SU-DHL-6 (cell line): ENCODE measurements around the gene TMEM271.

Experiments used
- H2AFZ ChIP-seq: fragments of 200-600 bp; sonication (generic); 2 replicates; pipeline ENCODE4 v1.6.1; 2014; ENCODE audit warnings: low read depth, mild to moderate bottlenecking, moderate library complexity, mixed read lengths, antibody characterized with exemption, low read length; ENCODE audit not compliant: severe bottlenecking
- H3F3A ChIP-seq: fragments of 200-600 bp; shearing (Covaris generic); 2 replicates; pipeline ENCODE4 v1.6.0; 2016; ENCODE audit warnings: antibody characterized with exemption, mild to moderate bottlenecking; ENCODE audit not compliant: insufficient read depth
- H3K27ac ChIP-seq: fragments of 200-600 bp; sonication (generic); 2 replicates; pipeline ENCODE4 v1.5.1; 2016; ENCODE audit warnings: low read depth, mild to moderate bottlenecking, low read length, moderate library complexity, mixed read lengths
- H3K27me3 ChIP-seq: fragments of 200-600 bp; sonication (generic), shearing (Covaris generic); 2 replicates; pipeline ENCODE4 v1.6.0; 2014; ENCODE audit warnings: mild to moderate bottlenecking, low read length
- H3K36me3 ChIP-seq: fragments of 200-600 bp; sonication (generic); 2 replicates; pipeline ENCODE4 v1.6.1; 2014; ENCODE audit warnings: mild to moderate bottlenecking, low read length, mixed read lengths
- H3K4me2 ChIP-seq: fragments of 300-600, 200-600 bp; shearing (Covaris generic), sonication (generic); 2 replicates; pipeline ENCODE4 v1.6.0; 2014; ENCODE audit warnings: low read length, low read depth, mild to moderate bottlenecking; ENCODE audit not compliant: poor library complexity, severe bottlenecking
- H3K4me3 ChIP-seq: fragments of 200-600 bp; sonication (generic); 2 replicates; pipeline ENCODE4 v1.5.1; 2014; ENCODE audit warnings: antibody characterized with exemption, low read length, mild to moderate bottlenecking, mixed read lengths; ENCODE audit not compliant: insufficient read depth, poor library complexity, severe bottlenecking
- H3K79me2 ChIP-seq: fragments of 200-600 bp; sonication (generic); 2 replicates; pipeline ENCODE4 v1.6.1; 2014; ENCODE audit warnings: mild to moderate bottlenecking, low read length, moderate library complexity; ENCODE audit not compliant: insufficient read depth
- H3K9ac ChIP-seq: fragments of 200-600 bp; sonication (generic); 2 replicates; pipeline ENCODE4 v1.7.0; 2014; ENCODE audit warnings: mild to moderate bottlenecking, low read length
- H3K9me2 ChIP-seq: fragments of 200-600 bp; sonication (generic); replicated peaks from 2 replicates; pipeline ENCODE4 v1.6.1; 2014; ENCODE audit warnings: low read length; ENCODE audit not compliant: insufficient read depth
- H3K9me3 ChIP-seq: fragments of 200-600 bp; sonication (generic); 2 replicates; pipeline ENCODE4 v1.6.1; 2014; ENCODE audit warnings: low read length, mixed read lengths; ENCODE audit not compliant: insufficient read depth
- H4K20me1 ChIP-seq: fragments of 200-600 bp; sonication (generic); 2 replicates; pipeline ENCODE4 v1.6.1; 2014; ENCODE audit warnings: low read depth, mild to moderate bottlenecking, antibody characterized with exemption, low read length, moderate library complexity, mixed read lengths
- EZH2phosphoT487 ChIP-seq: fragments of 200-600 bp; sonication (generic), shearing (Covaris generic); conservative IDR thresholded peaks from 2 replicates; pipeline ENCODE4 v1.6.1; 2018; ENCODE audit warnings: mild to moderate bottlenecking, antibody characterized with exemption, low read length, moderate library complexity, mixed read lengths
- TF ChIP-seq, protein P1 (sequence below): fragments of 200-600 bp; sonication (generic); IDR thresholded peaks from one replicate; pipeline ENCODE4 v1.5.1; 2017; ENCODE audit warnings: antibody characterized with exemption, mild to moderate bottlenecking, low read length, moderate library complexity; ENCODE audit not compliant: insufficient read depth, poor library complexity, severe bottlenecking

The TMEM271 gene

DNA sequence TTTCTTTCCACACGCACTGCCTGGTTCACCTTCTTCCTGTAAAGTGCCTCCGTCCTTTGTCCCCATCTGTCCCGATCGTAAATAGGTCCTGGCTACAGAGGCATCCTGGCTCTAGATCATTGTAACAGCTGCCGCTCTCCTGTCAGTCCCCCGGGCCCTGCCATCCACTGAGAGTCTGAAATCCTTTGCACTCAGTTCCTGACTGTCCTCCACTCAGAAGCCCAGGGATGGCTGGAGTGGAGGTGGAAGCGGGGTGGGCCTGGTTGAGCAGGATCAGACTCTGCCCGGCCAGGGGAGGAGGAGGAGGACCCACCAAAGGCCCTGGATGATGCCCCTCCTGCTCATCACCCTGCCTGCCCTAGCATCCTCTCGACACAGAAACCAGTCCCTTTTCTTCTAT, 47.3 kb downstream of the TMEM271 start:
- Histone ChIP-seq H3K36me3 (no peaks in the 10 kb centered on the region), H3K9me2 (no peaks in the 10 kb centered on the region), H3K79me2 (no peaks in the 10 kb centered on the region), H3K27ac (no peak overlapping the region), H2AFZ (no peak overlapping the region), H3K4me3 (no peak overlapping the region), H4K20me1 (no peaks in the 10 kb centered on the region), H3K4me2 (no peak overlapping the region), H3F3A (no peaks in the 10 kb centered on the region), H3K27me3 (no peaks in the 10 kb centered on the region), H3K9ac (no peak overlapping the region), H3K9me3 (no peaks in the 10 kb centered on the region)
- TF ChIP-seq, protein P1, sequence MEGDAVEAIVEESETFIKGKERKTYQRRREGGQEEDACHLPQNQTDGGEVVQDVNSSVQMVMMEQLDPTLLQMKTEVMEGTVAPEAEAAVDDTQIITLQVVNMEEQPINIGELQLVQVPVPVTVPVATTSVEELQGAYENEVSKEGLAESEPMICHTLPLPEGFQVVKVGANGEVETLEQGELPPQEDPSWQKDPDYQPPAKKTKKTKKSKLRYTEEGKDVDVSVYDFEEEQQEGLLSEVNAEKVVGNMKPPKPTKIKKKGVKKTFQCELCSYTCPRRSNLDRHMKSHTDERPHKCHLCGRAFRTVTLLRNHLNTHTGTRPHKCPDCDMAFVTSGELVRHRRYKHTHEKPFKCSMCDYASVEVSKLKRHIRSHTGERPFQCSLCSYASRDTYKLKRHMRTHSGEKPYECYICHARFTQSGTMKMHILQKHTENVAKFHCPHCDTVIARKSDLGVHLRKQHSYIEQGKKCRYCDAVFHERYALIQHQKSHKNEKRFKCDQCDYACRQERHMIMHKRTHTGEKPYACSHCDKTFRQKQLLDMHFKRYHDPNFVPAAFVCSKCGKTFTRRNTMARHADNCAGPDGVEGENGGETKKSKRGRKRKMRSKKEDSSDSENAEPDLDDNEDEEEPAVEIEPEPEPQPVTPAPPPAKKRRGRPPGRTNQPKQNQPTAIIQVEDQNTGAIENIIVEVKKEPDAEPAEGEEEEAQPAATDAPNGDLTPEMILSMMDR: no peak
- TF ChIP-seq EZH2phosphoT487: no peak

DNA sequence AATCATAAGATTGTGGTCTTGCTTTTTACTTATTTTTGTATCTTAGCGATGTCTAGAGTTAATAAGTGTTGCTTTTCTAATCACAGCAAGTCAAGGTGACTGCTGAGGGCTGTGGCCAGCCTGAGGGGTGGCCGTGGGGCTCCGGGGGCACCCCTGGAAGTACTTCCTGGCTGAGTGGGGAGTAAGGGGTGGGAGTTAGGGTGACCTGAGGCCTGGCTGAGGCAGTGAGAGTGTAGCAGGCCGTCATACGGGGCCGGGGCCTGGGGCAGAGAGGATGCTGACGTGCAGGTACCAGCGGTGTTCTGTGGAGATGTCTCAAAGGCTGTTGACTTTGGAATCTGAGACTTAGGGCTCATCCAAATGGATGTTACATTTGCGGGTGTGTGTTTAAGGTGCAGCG, 47.8 kb downstream of the TMEM271 start:
- no peaks in the 10 kb centered on the region for H3K9me3 ChIP-seq
- H3K9me2 ChIP-seq: no peaks in the 10 kb centered on the region
- H3K4me3 ChIP-seq: no peak overlapping the region
- no peaks in the 10 kb centered on the region for H3K27me3 ChIP-seq
- H2AFZ ChIP-seq: no peak overlapping the region
- no peaks in the 10 kb centered on the region for H3K36me3 ChIP-seq
- H3K27ac ChIP-seq: no peak overlapping the region
- H3K4me2 ChIP-seq: no peak overlapping the region
- H3K9ac ChIP-seq: no peak overlapping the region
- no peaks in the 10 kb centered on the region for H4K20me1 ChIP-seq
- H3K79me2 ChIP-seq: no peaks in the 10 kb centered on the region
- TF ChIP-seq, protein P1: no peak
- no peak for TF ChIP-seq EZH2phosphoT487
- H3F3A ChIP-seq: no peaks in the 10 kb centered on the region

DNA sequence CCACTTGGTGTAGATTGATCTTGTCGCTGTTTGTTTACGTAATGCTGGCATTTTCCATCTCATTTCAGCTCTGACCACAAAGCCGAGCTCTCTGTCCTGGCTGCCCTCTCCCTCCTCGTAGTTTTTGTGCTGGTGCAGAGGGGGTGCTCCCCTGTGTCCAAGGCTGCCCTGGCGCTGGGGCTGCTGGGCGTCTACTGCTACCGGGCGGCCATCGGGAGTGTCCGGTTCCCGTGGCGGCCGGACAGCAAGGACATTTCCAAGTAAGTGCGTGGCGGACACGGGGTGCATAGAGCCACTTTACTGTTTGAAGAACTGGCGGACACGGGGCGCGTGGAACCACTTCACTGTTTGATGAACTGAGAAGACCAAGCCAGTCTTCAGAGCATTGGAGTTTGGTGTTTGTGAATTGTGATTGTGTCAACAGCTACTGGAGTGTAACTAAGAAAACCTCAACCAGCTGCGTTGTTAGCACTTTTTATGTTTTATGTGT, 49.1 kb downstream of the TMEM271 start:
- Histone ChIP-seq H3K27me3 (no peaks in the 10 kb centered on the region), H3K79me2 (no peaks in the 10 kb centered on the region), H3K4me2 (no peak overlapping the region), H3F3A (no peaks in the 10 kb centered on the region), H3K36me3 (no peaks in the 10 kb centered on the region), H3K9me3 (no peaks in the 10 kb centered on the region), H3K27ac (no peak overlapping the region), H2AFZ (no peak overlapping the region), H4K20me1 (no peaks in the 10 kb centered on the region), H3K9me2 (no peaks in the 10 kb centered on the region), H3K9ac (no peak overlapping the region), H3K4me3 (no peak overlapping the region)
- no peak for TF ChIP-seq EZH2phosphoT487
- TF ChIP-seq, protein P1: no peak
